Urothelium cell line (cell line): ENCODE results near the gene PKP3.
"Not testable (repeated sequence)": the region's sequence is repeated elsewhere in the genome, so short reads cannot be mapped to it uniquely, and the experiment has no call there.

Source experiments
- DNase-seq: peaks from one replicate; pipeline ENCODE4 v3.0.0; 2011; ENCODE audit warnings: low spot score, mixed read lengths
- FAIRE-seq: peaks from 2 replicates; lab custom pipeline; 2011; peaks lifted over from hg19 to GRCh38; lab: Jason Lieb, UNC

PKP3 gene

GRCh38 chr11:376531-377173, 17.4 kb upstream of the PKP3 start:
- FAIRE-seq = no peak
- no peak for DNase-seq

- DNase-seq = no peak
- FAIRE-seq = no peak
Measured at GRCh38 chr11:377174-377865, 16.7 kb upstream of the PKP3 start.

- FAIRE-seq (no peak), DNase-seq (no peak)
Measured at GRCh38 chr11:377883-378500, 16.0 kb upstream of the PKP3 start.

- DNase-seq (no peak), FAIRE-seq (no peak)
Measured at GRCh38 chr11:379205-380094, 14.6 kb upstream of the PKP3 start.

- no peak for FAIRE-seq
- DNase-seq = no peak
Measured at GRCh38 chr11:380095-380480, 13.9 kb upstream of the PKP3 start.

GRCh38 chr11:380491-380890, 13.5 kb upstream of the PKP3 start:
- no peak for FAIRE-seq
- DNase-seq = no peak

- no peak for FAIRE-seq
- DNase-seq = no peak
Measured at GRCh38 chr11:380996-381395, 13.0 kb upstream of the PKP3 start.

GRCh38 chr11:381501-382072, 12.4 kb upstream of the PKP3 start:
- FAIRE-seq (no peak), DNase-seq (no peak)

- FAIRE-seq (no peak), DNase-seq (no peak)
Measured at GRCh38 chr11:382081-382629, 11.9 kb upstream of the PKP3 start.

GRCh38 chr11:383431-383830, 10.6 kb upstream of the PKP3 start:
- FAIRE-seq (no peak), DNase-seq (no peak)

GRCh38 chr11:384511-384910, 9.5 kb upstream of the PKP3 start:
- no peak for DNase-seq

GRCh38 chr11:385594-386351, 8.2 kb upstream of the PKP3 start:
- no peak for FAIRE-seq

More at GRCh38 chr11:384511-384910, 9.5 kb upstream of the PKP3 start:
- FAIRE-seq = no peak

GRCh38 chr11:386483-386882, 7.5 kb upstream of the PKP3 start:
- FAIRE-seq (no peak), DNase-seq (no peak)

More at GRCh38 chr11:385594-386351, 8.2 kb upstream of the PKP3 start:
- no peak for DNase-seq

GRCh38 chr11:387193-387793, 6.7 kb upstream of the PKP3 start:
- DNase-seq (no peak), FAIRE-seq (no peak)

- not testable (repeated sequence) for FAIRE-seq, DNase-seq
Measured at GRCh38 chr11:389369-389768, 4.6 kb upstream of the PKP3 start.

- DNase-seq (no peak), FAIRE-seq (no peak)
Measured at GRCh38 chr11:390175-390574, 3.8 kb upstream of the PKP3 start.

GRCh38 chr11:391117-392017, 2.6 kb upstream of the PKP3 start:
- DNase-seq (no peak), FAIRE-seq (no peak)

GRCh38 chr11:392102-392777, 1.8 kb upstream of the PKP3 start:
- no peak for FAIRE-seq

More at GRCh38 chr11:392102-392777, 1.8 kb upstream of the PKP3 start:
- no peak for DNase-seq
